Endothelial cell of umbilical vein (primary cell): Measurements from ENCODE around the gene NOXA1. TPM values are rescaled to one million over a fixed set of nuclear protein-coding genes. Genes with fewer than 3 reads are reported as not detected.

ENCODE experiments used
- BruUV-seq: library from RNA; stranded (reverse); fragments of 400-500 nt; replicated peaks from 2 replicates; lab custom pipeline; 2021; lab: Mats Ljungman, UMichigan
- CTCF ChIA-PET: fragments of 300-600, 350-600 bp; sonication (Branson Sonifier 250); formaldehyde crosslinking; loops from one replicate; lab custom pipeline; 2021; ENCODE audit warnings: antibody characterized with exemption, inconsistent platforms; lab: Charles Lee
- POLR2A ChIA-PET: fragments of 300-600, 350-600 bp; sonication (Branson Sonifier 250); formaldehyde crosslinking; loops from one replicate; lab custom pipeline; 2021; ENCODE audit warnings: antibody characterized with exemption, inconsistent platforms; lab: Charles Lee
- DNase-seq: peaks from one replicate; pipeline ENCODE4 v3.0.0-alpha.2; 2011; ENCODE audit warnings: low read depth, low spot score
- FAIRE-seq: peaks from 2 replicates; lab custom pipeline; 2011; peaks lifted over from hg19 to GRCh38; lab: Jason Lieb, UNC
- H2AFZ ChIP-seq: 2 replicates; pipeline ENCODE4 v1.6.0; 2012; ENCODE audit warnings: low read depth, low read length, control low read depth, inconsistent platforms
- H3K27ac ChIP-seq: 2 replicates; pipeline ENCODE4 v1.5.1; 2011; ENCODE audit warnings: low read depth, mild to moderate bottlenecking, control low read depth, low read length, moderate library complexity; ENCODE audit not compliant: insufficient read depth
- H3K27me3 ChIP-seq, 2 experiments: 2 replicates each; pipeline versions ENCODE4 v1.6.0 to v1.6.1; 2011; ENCODE audit warnings: low read length in 2 of 2, mixed read lengths in 1 of 2; ENCODE audit not compliant: control insufficient read depth in 2 of 2, insufficient read depth in 2 of 2
- H3K36me3 ChIP-seq, 2 experiments: 2 replicates in 1 of 2; 3 replicates in 1 of 2; pipeline ENCODE4 v1.5.1; 2011; ENCODE audit warnings: low read length in 2 of 2, mild to moderate bottlenecking in 1 of 2, moderate library complexity in 1 of 2; ENCODE audit not compliant: control insufficient read depth in 2 of 2, insufficient read depth in 2 of 2; ENCODE audit errors: extremely low read depth in 1 of 2
- H3K4me1 ChIP-seq: 3 replicates; pipeline ENCODE4 v1.5.1; 2011; ENCODE audit warnings: mild to moderate bottlenecking, low read length; ENCODE audit not compliant: control insufficient read depth, insufficient read depth; ENCODE audit errors: extremely low read depth
- H3K4me2 ChIP-seq: 2 replicates; pipeline ENCODE4 v1.6.1; 2011; ENCODE audit warnings: low read length, control low read depth, mixed read lengths; ENCODE audit not compliant: insufficient read depth
- H3K4me3 ChIP-seq, 3 experiments: fragments of 200-600 bp in 1 of 3; sonication (generic), shearing (Covaris generic) in 1 of 3; replicated peaks in 1 of 3; 2 replicates each; pipeline ENCODE4 v1.5.1; 2011 to 2016; ENCODE audit warnings: control low read depth in 3 of 3, low read length in 3 of 3, mild to moderate bottlenecking in 2 of 3, inconsistent platforms in 1 of 3, low read depth in 1 of 3, moderate library complexity in 1 of 3; ENCODE audit not compliant: insufficient read depth in 1 of 3
- H3K79me2 ChIP-seq: 2 replicates; pipeline ENCODE4 v1.6.0; 2012; ENCODE audit warnings: low read length, inconsistent platforms; ENCODE audit not compliant: control insufficient read depth, insufficient read depth
- H3K9ac ChIP-seq: replicated peaks from 2 replicates; pipeline ENCODE3; 2011; ENCODE audit warnings: low read length, control low read depth; ENCODE audit not compliant: insufficient read depth; ENCODE audit errors: extremely low read depth
- H3K9me1 ChIP-seq: replicated peaks from 3 replicates; pipeline ENCODE4 v1.6.0; 2011; ENCODE audit warnings: mild to moderate bottlenecking, low read length; ENCODE audit not compliant: control insufficient read depth, insufficient read depth; ENCODE audit errors: extremely low read depth
- H3K9me3 ChIP-seq: replicated peaks from 2 replicates; pipeline ENCODE4 v1.5.1; 2012; ENCODE audit warnings: low read length, inconsistent platforms; ENCODE audit not compliant: control insufficient read depth, insufficient read depth
- H4K20me1 ChIP-seq: replicated peaks from 2 replicates; pipeline ENCODE3; 2011; ENCODE audit warnings: mild to moderate bottlenecking, low read length; ENCODE audit not compliant: control insufficient read depth, insufficient read depth; ENCODE audit errors: extremely low read depth
- EZH2 ChIP-seq: IDR thresholded peaks from 2 replicates; pipeline ENCODE4 v1.6.1; 2012; ENCODE audit warnings: borderline replicate concordance, low read depth, mild to moderate bottlenecking, moderate library complexity, low read length, inconsistent platforms; ENCODE audit not compliant: severe bottlenecking
- FOS ChIP-seq: IDR thresholded peaks from 2 replicates; pipeline ENCODE4 v1.6.1; 2011; ENCODE audit warnings: mild to moderate bottlenecking, low read length, moderate library complexity, borderline replicate concordance; ENCODE audit not compliant: insufficient read depth
- GATA2 ChIP-seq: IDR thresholded peaks from 2 replicates; pipeline ENCODE4 v1.7.0; 2011; ENCODE audit warnings: low read depth, mild to moderate bottlenecking, moderate library complexity, mixed read lengths, low read length; ENCODE audit not compliant: insufficient read length, insufficient read depth
- JUN ChIP-seq: IDR thresholded peaks from 2 replicates; pipeline ENCODE4 v1.6.1; 2011; ENCODE audit warnings: borderline replicate concordance, low read depth; ENCODE audit not compliant: insufficient read length, insufficient read depth
- MAX ChIP-seq: IDR thresholded peaks from 2 replicates; pipeline ENCODE4 v1.6.1; 2011; ENCODE audit not compliant: insufficient read depth, insufficient read length
- MYC ChIP-seq: IDR thresholded peaks from one replicate; pipeline ENCODE4 v1.6.1; 2011; ENCODE audit warnings: mild to moderate bottlenecking, low read depth, low read length
- POLR2A ChIP-seq: IDR thresholded peaks from 2 replicates; pipeline ENCODE4 v1.6.1; 2012; ENCODE audit warnings: low read depth, mild to moderate bottlenecking, control low read depth, low read length
- POLR2AphosphoS5 ChIP-seq: IDR thresholded peaks from 2 replicates; pipeline ENCODE4 v1.6.1; 2012; ENCODE audit warnings: low read depth, mild to moderate bottlenecking, control low read depth, low read length, moderate library complexity; ENCODE audit not compliant: insufficient read depth
- dilution Hi-C: fragments of 300-500 bp; cut with MboI; formaldehyde crosslinking; loops from one replicate; pipeline ENCODE4 v1.15.0; 2019; ENCODE audit warnings: low sequenced_read_pairs; ENCODE audit not compliant: extremely low pct_ligation_motif_present
- intact Hi-C: fragments of 100-400 bp; cut with micrococcal nuclease; formaldehyde crosslinking; loops from one replicate; pipeline ENCODE4 v1.10.0; 2022
- polyA plus RNA-seq, 4 experiments: library from polyadenylated mRNA; depleted of rRNA in 3 of 4; stranded (reverse) in 3 of 4; unstranded in 1 of 4; fragments of >200 nt; gene quantifications; 2 replicates each; pipeline versions ENCODE4 v1.2.1 to v1.2.3, GENCODE V29; 2011 to 2012; ENCODE audit warnings: missing spikeins in 1 of 4
- total RNA-seq: library from RNA; stranded (reverse); gene quantifications from 2 replicates; pipeline ENCODE4 v1.2.3, GENCODE V29; 2021
- TF ChIP-seq, protein P1 (sequence below), 2 donors: IDR thresholded peaks; 1 replicate in 1 of 2; 2 replicates in 1 of 2; pipeline ENCODE4 v1.5.1; 2011; ENCODE audit warnings: low read length in 2 of 2, mild to moderate bottlenecking in 2 of 2, moderate library complexity in 2 of 2, control low read depth in 1 of 2, inconsistent platforms in 1 of 2, low read depth in 1 of 2; ENCODE audit not compliant: insufficient read depth in 1 of 2; ENCODE audit errors: extremely low read depth in 1 of 2

The NOXA1 gene
- total and polyA plus RNA-seq, 2 donors (not counting 3 experiments of a cell fraction or from before 2014, with no cell fraction given), result 0.40 to 0.91 TPM

GRCh38 chr9:137383081-137383783 lies 40.0 kb upstream of the NOXA1 start:
- H3K9me3 ChIP-seq, result no peaks in the 10 kb centered on the region
- BruUV-seq, result no TSS peak
- no peaks in the 10 kb centered on the region for H3K9me1 ChIP-seq
- POLR2A ChIA-PET, result no interaction called here
- no peak overlapping the region for H3K9ac ChIP-seq
- no peak overlapping the region for H2AFZ ChIP-seq
- no peaks in the 10 kb centered on the region for H3K36me3 ChIP-seq
- DNase-seq (no peak), FAIRE-seq (no peak)
- no peak overlapping the region for H3K27ac ChIP-seq
- H4K20me1 ChIP-seq, result no peaks in the 10 kb centered on the region
- dilution Hi-C loops, result no loop called here
- CTCF ChIA-PET, result interaction anchor here (1.2 kb wide), 1 partner anchor 81 kb away, joined by 3 read pairs; the partner anchor contains the start of gene NRARP
- no peaks in the 10 kb centered on the region for H3K79me2 ChIP-seq
- H3K27me3 ChIP-seq, result no peaks in the 10 kb centered on the region
- H3K4me1 ChIP-seq, result peaks cover 13% of the 10 kb centered on the region
- no peak for TF ChIP-seq EZH2
- TF ChIP-seq POLR2AphosphoS5, result no peak
- TF ChIP-seq MYC, result no peak
- H3K4me2 ChIP-seq, result no peak overlapping the region
- intact Hi-C loops, result no loop called here
- H3K4me3 ChIP-seq, result no peak overlapping the region

DNA sequence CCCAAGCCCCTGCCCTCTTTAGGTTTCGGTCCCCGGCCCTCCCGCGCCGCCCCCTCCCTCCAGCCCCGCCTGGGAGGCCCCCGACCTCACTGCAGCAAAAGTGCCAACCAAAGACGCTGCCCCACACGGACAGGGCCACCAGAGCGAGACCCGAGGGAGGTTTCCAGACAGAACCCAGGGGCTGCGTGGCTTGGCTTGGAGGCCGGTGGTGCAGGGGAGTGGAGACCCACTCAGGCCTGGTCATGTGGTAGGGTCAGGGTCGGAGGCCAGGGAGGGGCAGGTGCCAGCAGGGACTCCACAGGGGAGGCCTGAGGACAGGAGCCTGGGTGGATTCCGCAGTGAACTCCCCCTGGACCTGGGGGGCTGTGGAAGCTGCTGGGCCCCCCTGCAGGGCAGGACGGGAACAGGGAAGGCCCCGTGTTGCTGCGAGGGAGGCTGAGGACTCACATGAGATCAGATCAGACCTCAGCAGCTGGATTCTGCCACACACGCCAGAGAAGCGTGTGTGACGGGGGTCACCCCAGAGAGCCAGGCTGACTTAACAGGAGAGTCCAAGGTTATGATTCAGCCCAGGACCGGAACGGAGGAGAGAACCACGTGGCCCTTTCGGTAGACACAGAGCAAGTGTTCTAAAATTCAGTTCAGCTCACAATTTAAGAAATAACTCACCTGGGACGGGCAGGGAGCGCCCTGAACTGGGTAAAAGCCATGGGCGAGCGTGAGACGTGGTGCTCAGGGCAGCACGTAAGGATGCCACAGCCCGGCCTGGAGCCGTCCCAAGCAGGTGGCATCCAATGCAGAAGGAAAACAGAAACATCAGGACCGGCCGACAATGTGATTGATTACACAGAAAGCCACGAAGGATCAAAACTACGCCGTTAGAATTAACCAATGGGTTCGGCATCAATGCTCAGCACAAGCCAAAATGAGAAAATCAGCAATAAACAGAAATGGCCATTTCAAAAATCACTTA lies 39.1 kb upstream of the NOXA1 start:
- dilution Hi-C loops, result no loop called here
- CTCF ChIA-PET, result no interaction called here
- Histone ChIP-seq H3K4me2 (no peak overlapping the region), H3K79me2 (no peaks in the 10 kb centered on the region), H3K9me1 (no peaks in the 10 kb centered on the region), H3K36me3 (no peaks in the 10 kb centered on the region), H3K27ac (no peak overlapping the region), H4K20me1 (no peaks in the 10 kb centered on the region), H3K9ac (no peak overlapping the region), H3K4me1 (peaks cover 13% of the 10 kb centered on the region), H2AFZ (no peak overlapping the region), H3K9me3 (no peaks in the 10 kb centered on the region), H3K4me3 (no peak overlapping the region), H3K27me3 (no peaks in the 10 kb centered on the region)
- TF ChIP-seq, protein P1, sequence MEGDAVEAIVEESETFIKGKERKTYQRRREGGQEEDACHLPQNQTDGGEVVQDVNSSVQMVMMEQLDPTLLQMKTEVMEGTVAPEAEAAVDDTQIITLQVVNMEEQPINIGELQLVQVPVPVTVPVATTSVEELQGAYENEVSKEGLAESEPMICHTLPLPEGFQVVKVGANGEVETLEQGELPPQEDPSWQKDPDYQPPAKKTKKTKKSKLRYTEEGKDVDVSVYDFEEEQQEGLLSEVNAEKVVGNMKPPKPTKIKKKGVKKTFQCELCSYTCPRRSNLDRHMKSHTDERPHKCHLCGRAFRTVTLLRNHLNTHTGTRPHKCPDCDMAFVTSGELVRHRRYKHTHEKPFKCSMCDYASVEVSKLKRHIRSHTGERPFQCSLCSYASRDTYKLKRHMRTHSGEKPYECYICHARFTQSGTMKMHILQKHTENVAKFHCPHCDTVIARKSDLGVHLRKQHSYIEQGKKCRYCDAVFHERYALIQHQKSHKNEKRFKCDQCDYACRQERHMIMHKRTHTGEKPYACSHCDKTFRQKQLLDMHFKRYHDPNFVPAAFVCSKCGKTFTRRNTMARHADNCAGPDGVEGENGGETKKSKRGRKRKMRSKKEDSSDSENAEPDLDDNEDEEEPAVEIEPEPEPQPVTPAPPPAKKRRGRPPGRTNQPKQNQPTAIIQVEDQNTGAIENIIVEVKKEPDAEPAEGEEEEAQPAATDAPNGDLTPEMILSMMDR (IDR thresholded peaks at IDR 0.05; ENCODE audit: extremely low read depth in 1 of 2, insufficient read depth in 1 of 2, low read depth in 1 of 2, low read length in 2 of 2), result no peak
- no peak for TF ChIP-seq POLR2AphosphoS5
- TF ChIP-seq FOS, result no peak
- no peak for TF ChIP-seq EZH2
- TF ChIP-seq MAX, result no peak
- no peak for TF ChIP-seq MYC
- no peak for TF ChIP-seq GATA2
- TF ChIP-seq JUN, result no peak
- TF ChIP-seq POLR2A, result no peak
- POLR2A ChIA-PET, result no interaction called here
- DNase-seq (no peak), FAIRE-seq (no peak)
- intact Hi-C loops, result no loop called here
- no TSS peak for BruUV-seq
